GM12878 (cell line): ENCODE measurements around the gene COL8A2. TPM values are rescaled to one million over a fixed set of nuclear protein-coding genes. Genes with fewer than 3 reads are reported as not detected.

Experiments
- BACH1 ChIP-seq: fragments of 450-650 bp; IDR thresholded peaks from 2 replicates; pipeline ENCODE4 v1.6.1; 2017; ENCODE audit warnings: mild to moderate bottlenecking, borderline replicate concordance
- CBFB ChIP-seq: IDR thresholded peaks from 2 replicates; pipeline ENCODE4 v1.6.1; 2016; ENCODE audit warnings: antibody characterized with exemption, low read depth
- CHD2 ChIP-seq: IDR thresholded peaks from 2 replicates; pipeline ENCODE4 v1.6.1; 2011; ENCODE audit warnings: low read depth, low read length, improper control_type of control experiment, borderline replicate concordance
- CHD4 ChIP-seq: fragments of 200-600 bp; sonication (generic); IDR thresholded peaks from 2 replicates; pipeline ENCODE4 v1.6.1; 2016; ENCODE audit warnings: mild to moderate bottlenecking
- CREB1 ChIP-seq: IDR thresholded peaks from 2 replicates; pipeline ENCODE4 v1.6.1; 2012; ENCODE audit warnings: low read depth, mild to moderate bottlenecking, inconsistent platforms
- LARP7 ChIP-seq: fragments of 450-650 bp; IDR thresholded peaks from 2 replicates; pipeline ENCODE4 v1.6.1; 2017; ENCODE audit warnings: mild to moderate bottlenecking
- MXI1 ChIP-seq: fragments of 150-350 bp; IDR thresholded peaks from 2 replicates; pipeline ENCODE4 v1.6.1; 2011; ENCODE audit warnings: low read depth, mild to moderate bottlenecking, inconsistent platforms, low read length, improper control_type of control experiment
- POLR2A ChIP-seq: IDR thresholded peaks from 2 replicates; pipeline ENCODE4 v1.6.1; 2011; ENCODE audit warnings: low read depth, mild to moderate bottlenecking, low read length
- SIN3A ChIP-seq: IDR thresholded peaks from 2 replicates; pipeline ENCODE4 v1.6.1; 2012; ENCODE audit warnings: low read depth, low read length, improper control_type of control experiment
- TCF12 ChIP-seq: IDR thresholded peaks from 2 replicates; pipeline ENCODE4 v1.6.1; 2011; ENCODE audit warnings: low read depth, mild to moderate bottlenecking, low read length
- YY1 ChIP-seq: IDR thresholded peaks from 2 replicates; pipeline ENCODE4 v1.6.1; 2011; ENCODE audit warnings: low read depth, mild to moderate bottlenecking, low read length
- ZNF687 ChIP-seq: fragments of 450-650 bp; IDR thresholded peaks from 2 replicates; pipeline ENCODE4 v1.6.1; 2017; ENCODE audit warnings: mild to moderate bottlenecking, moderate library complexity
- polyA plus RNA-seq, 11 experiments: library from polyadenylated mRNA; depleted of rRNA in 4 of 11; unstranded in 6 of 11; stranded (reverse) in 5 of 11; fragments of >200 nt; fragmentation: Nextera tagmentation in 4 of 11; fragmentation: Illumina TruSeq in 1 of 11; extraction: Ambion mirVana in 4 of 11; extraction: Trizol in 1 of 11; gene quantifications; 1 replicate in 1 of 11; 2 replicates in 10 of 11; pipeline versions ENCODE4 v1.2.1 to v1.2.3, GENCODE V29; 2011 to 2016; ENCODE audit warnings: inconsistent platforms in 2 of 11, missing spikeins in 2 of 11, low read depth in 1 of 11
- total RNA-seq, 4 experiments: library from RNA; depleted of rRNA in 3 of 4; stranded (reverse); fragments of >200 nt in 3 of 4; fragmentation: Illumina TruSeq in 1 of 4; extraction: Trizol in 1 of 4; gene quantifications; 2 replicates each; pipeline versions ENCODE4 v1.2.1 to v1.2.3, GENCODE V29; 2013 to 2021
- TF ChIP-seq, protein P1 (sequence below): fragments of 450-650 bp; IDR thresholded peaks from 2 replicates; pipeline ENCODE4 v1.6.1; 2014; ENCODE audit warnings: mild to moderate bottlenecking
- TF ChIP-seq, protein P2 (sequence below): fragments of 450-650 bp; conservative IDR thresholded peaks from 2 replicates; pipeline ENCODE4 v1.6.1; 2017; ENCODE audit warnings: mild to moderate bottlenecking, moderate library complexity
- TF ChIP-seq, protein P3 (sequence below), 3 experiments: IDR thresholded peaks in 2 of 3; conservative IDR thresholded peaks in 1 of 3; 2 replicates each; pipeline ENCODE4 v1.5.1; 2011; ENCODE audit warnings: low read depth in 3 of 3, low read length in 3 of 3, mild to moderate bottlenecking in 3 of 3, control low read depth in 2 of 3, moderate library complexity in 2 of 3, inconsistent platforms in 1 of 3, mixed read lengths in 1 of 3; ENCODE audit not compliant: control insufficient read depth in 2 of 3, insufficient read depth in 1 of 3; ENCODE audit errors: extremely low read depth in 1 of 3

COL8A2 gene
- total and polyA plus RNA-seq, 10 of the 15 experiments (the other 5 are each of a cell fraction or from before 2014, with no cell fraction given) = 0.01 TPM; not detected in 9

GRCh38 chr1:36160949-36161485 is 36.0 kb upstream of the COL8A2 start (continued):
- TF ChIP-seq ZNF687 (peak; percentile 92), BACH1 (peak; percentile 36; the same call in 1 of the 2 replicates), MXI1 (0 out of 2 replicates have a peak, but pooled peaks have one; percentile 52), CHD4 (no peak), LARP7 (peak; percentile 62; the same call in 1 of the 2 replicates), SIN3A (no peak), CREB1 (peak; percentile 55; the same call in 1 of the 2 replicates), POLR2A (peak; percentile 82), TCF12 (0 out of 2 replicates have a peak, but pooled peaks have one; percentile 21), YY1 (peak; percentile 98), CHD2 (peak; percentile 27; the same call in 1 of the 2 replicates), CBFB (peak; percentile 85)
- TF ChIP-seq, protein P1, sequence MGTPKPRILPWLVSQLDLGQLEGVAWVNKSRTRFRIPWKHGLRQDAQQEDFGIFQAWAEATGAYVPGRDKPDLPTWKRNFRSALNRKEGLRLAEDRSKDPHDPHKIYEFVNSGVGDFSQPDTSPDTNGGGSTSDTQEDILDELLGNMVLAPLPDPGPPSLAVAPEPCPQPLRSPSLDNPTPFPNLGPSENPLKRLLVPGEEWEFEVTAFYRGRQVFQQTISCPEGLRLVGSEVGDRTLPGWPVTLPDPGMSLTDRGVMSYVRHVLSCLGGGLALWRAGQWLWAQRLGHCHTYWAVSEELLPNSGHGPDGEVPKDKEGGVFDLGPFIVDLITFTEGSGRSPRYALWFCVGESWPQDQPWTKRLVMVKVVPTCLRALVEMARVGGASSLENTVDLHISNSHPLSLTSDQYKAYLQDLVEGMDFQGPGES = no peak
- TF ChIP-seq, protein P2, sequence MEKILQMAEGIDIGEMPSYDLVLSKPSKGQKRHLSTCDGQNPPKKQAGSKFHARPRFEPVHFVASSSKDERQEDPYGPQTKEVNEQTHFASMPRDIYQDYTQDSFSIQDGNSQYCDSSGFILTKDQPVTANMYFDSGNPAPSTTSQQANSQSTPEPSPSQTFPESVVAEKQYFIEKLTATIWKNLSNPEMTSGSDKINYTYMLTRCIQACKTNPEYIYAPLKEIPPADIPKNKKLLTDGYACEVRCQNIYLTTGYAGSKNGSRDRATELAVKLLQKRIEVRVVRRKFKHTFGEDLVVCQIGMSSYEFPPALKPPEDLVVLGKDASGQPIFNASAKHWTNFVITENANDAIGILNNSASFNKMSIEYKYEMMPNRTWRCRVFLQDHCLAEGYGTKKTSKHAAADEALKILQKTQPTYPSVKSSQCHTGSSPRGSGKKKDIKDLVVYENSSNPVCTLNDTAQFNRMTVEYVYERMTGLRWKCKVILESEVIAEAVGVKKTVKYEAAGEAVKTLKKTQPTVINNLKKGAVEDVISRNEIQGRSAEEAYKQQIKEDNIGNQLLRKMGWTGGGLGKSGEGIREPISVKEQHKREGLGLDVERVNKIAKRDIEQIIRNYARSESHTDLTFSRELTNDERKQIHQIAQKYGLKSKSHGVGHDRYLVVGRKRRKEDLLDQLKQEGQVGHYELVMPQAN = peak; percentile 54; the same call in 1 of the 2 replicates
- TF ChIP-seq, protein P3, sequence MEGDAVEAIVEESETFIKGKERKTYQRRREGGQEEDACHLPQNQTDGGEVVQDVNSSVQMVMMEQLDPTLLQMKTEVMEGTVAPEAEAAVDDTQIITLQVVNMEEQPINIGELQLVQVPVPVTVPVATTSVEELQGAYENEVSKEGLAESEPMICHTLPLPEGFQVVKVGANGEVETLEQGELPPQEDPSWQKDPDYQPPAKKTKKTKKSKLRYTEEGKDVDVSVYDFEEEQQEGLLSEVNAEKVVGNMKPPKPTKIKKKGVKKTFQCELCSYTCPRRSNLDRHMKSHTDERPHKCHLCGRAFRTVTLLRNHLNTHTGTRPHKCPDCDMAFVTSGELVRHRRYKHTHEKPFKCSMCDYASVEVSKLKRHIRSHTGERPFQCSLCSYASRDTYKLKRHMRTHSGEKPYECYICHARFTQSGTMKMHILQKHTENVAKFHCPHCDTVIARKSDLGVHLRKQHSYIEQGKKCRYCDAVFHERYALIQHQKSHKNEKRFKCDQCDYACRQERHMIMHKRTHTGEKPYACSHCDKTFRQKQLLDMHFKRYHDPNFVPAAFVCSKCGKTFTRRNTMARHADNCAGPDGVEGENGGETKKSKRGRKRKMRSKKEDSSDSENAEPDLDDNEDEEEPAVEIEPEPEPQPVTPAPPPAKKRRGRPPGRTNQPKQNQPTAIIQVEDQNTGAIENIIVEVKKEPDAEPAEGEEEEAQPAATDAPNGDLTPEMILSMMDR (IDR thresholded peaks at IDR 0.05 in 2 of 3, conservative IDR thresholded peaks at IDR 0.05 in 1 of 3; ENCODE audit: control insufficient read depth in 2 of 3, extremely low read depth in 1 of 3, insufficient read depth in 1 of 3, low read depth in 3 of 3, low read length in 3 of 3) = peak; percentile 32 to 49 (median 44); a peak in 3 of 6 replicates
